GM12875 (cell line): ENCODE results near the gene SORCS3.

Experiments used
- H3K4me3 ChIP-seq: one replicate; pipeline ENCODE4 v1.5.1; 2011; ENCODE audit warnings: low read depth, low read length, control low read depth
- CTCF ChIP-seq: IDR thresholded peaks from 2 replicates; pipeline ENCODE4 v1.5.1; 2011; ENCODE audit warnings: low read depth, mild to moderate bottlenecking, control low read depth, inconsistent platforms, low read length, moderate library complexity, borderline replicate concordance; ENCODE audit not compliant: insufficient read depth

SORCS3 gene

GRCh38 chr10:104780946-104781595 lies 140.0 kb downstream of the SORCS3 start:
- no peak for TF ChIP-seq CTCF
- H3K4me3 ChIP-seq = no peak overlapping the region

GRCh38 chr10:104784452-104784851 lies 143.4 kb downstream of the SORCS3 start:
- no peak for TF ChIP-seq CTCF
- H3K4me3 ChIP-seq = no peak overlapping the region

- H3K4me3 ChIP-seq = no peak overlapping the region
- no peak for TF ChIP-seq CTCF
These were observed 150.4 kb downstream of the SORCS3 start for GRCh38 chr10:104791471-104791870.

- no peak for TF ChIP-seq CTCF
- no peak overlapping the region for H3K4me3 ChIP-seq
These were observed 154.3 kb downstream of the SORCS3 start for GRCh38 chr10:104795411-104795810.

GRCh38 chr10:104796823-104797222 lies 155.7 kb downstream of the SORCS3 start:
- TF ChIP-seq CTCF = no peak
- H3K4me3 ChIP-seq = no peak overlapping the region

GRCh38 chr10:104802941-104803340 lies 161.9 kb downstream of the SORCS3 start:
- no peak for TF ChIP-seq CTCF
- H3K4me3 ChIP-seq = no peak overlapping the region

GRCh38 chr10:104804880-104805279 lies 163.8 kb downstream of the SORCS3 start:
- no peak for TF ChIP-seq CTCF
- no peak overlapping the region for H3K4me3 ChIP-seq
